Neutrophil (primary cell): ENCODE results near the gene RNF32.

Experiments
- H3K27ac ChIP-seq: fragments of 200-600 bp; sonication (generic); 2 replicates; pipeline ENCODE4 v1.5.1; 2016; ENCODE audit warnings: mild to moderate bottlenecking, moderate library complexity
- H3K27me3 ChIP-seq: fragments of 200-600 bp; sonication (generic); 2 replicates; pipeline ENCODE4 v1.6.0; 2016; ENCODE audit warnings: mild to moderate bottlenecking
- H3K36me3 ChIP-seq: fragments of 200-600 bp; sonication (generic); 2 replicates; pipeline ENCODE4 v1.5.1; 2017
- H3K4me1 ChIP-seq, 2 experiments: fragments of 200-600 bp in 1 of 2; sonication (generic) in 1 of 2; 1 replicate in 1 of 2; 2 replicates in 1 of 2; pipeline versions ENCODE4 v1.5.1 to v1.6.1; 2013 to 2016; ENCODE audit warnings: low read depth in 1 of 2, low read length in 1 of 2, mild to moderate bottlenecking in 1 of 2, moderate library complexity in 1 of 2; ENCODE audit not compliant: control insufficient read depth in 1 of 2, insufficient read depth in 1 of 2
- H3K4me3 ChIP-seq, 2 experiments: fragments of 200-600 bp in 1 of 2; sonication (generic) in 1 of 2; 1 replicate in 1 of 2; 2 replicates in 1 of 2; pipeline ENCODE4 v1.5.1; 2013 to 2016; ENCODE audit warnings: low read depth in 1 of 2, low read length in 1 of 2, mild to moderate bottlenecking in 1 of 2, moderate library complexity in 1 of 2
- H3K9me3 ChIP-seq: fragments of 200-600 bp; sonication (generic); 2 replicates; pipeline ENCODE4 v1.5.1; 2016
- CTCF ChIP-seq: fragments of 200-600 bp; sonication (generic); IDR thresholded peaks from 2 replicates; pipeline ENCODE4 v1.5.1; 2016; ENCODE audit warnings: antibody characterized with exemption

RNF32 gene

GRCh38 chr7:156606691-156607331 is 33.8 kb upstream of the RNF32 start:
- no peaks in the 10 kb centered on the region for H3K9me3 ChIP-seq
- TF ChIP-seq CTCF: no peak
- H3K27ac ChIP-seq: no peak overlapping the region
- no peaks in the 10 kb centered on the region for H3K4me1 ChIP-seq
- H3K4me3 ChIP-seq: no peak overlapping the region
- no peaks in the 10 kb centered on the region for H3K36me3 ChIP-seq
- peaks cover 72% of the 10 kb centered on the region for H3K27me3 ChIP-seq

GRCh38 chr7:156607332-156608172 is 33.0 kb upstream of the RNF32 start:
- Histone ChIP-seq H3K4me3 (no peak overlapping the region), H3K27ac (no peak overlapping the region), H3K27me3 (peaks cover 78% of the 10 kb centered on the region), H3K4me1 (no peaks in the 10 kb centered on the region), H3K36me3 (no peaks in the 10 kb centered on the region), H3K9me3 (no peaks in the 10 kb centered on the region)
- TF ChIP-seq CTCF: no peak

DNA sequence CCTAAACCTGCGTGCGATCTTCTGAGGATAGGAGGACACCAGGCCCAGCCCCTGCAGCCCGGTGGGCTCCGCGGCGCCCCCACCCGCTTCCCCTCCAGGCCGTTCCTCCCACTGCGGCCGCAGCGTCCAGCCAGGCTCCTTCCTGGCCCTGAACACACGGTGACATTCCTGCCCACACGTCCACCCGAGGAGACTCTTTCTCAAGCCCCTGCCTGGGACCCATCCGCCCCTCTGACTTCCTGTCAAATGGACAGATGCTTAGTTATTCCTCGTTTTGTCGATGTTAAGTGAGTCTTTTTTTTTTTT is 32.4 kb upstream of the RNF32 start:
- H3K9me3 ChIP-seq: no peaks in the 10 kb centered on the region
- TF ChIP-seq CTCF: no peak
- no peaks in the 10 kb centered on the region for H3K4me1 ChIP-seq
- no peak overlapping the region for H3K4me3 ChIP-seq
- H3K27ac ChIP-seq: no peak overlapping the region
- H3K27me3 ChIP-seq: peaks cover 84% of the 10 kb centered on the region
- no peaks in the 10 kb centered on the region for H3K36me3 ChIP-seq

GRCh38 chr7:156609010-156609877 is 31.3 kb upstream of the RNF32 start:
- H3K4me1 ChIP-seq: no peaks in the 10 kb centered on the region
- H3K4me3 ChIP-seq: no peak overlapping the region
- no peak for TF ChIP-seq CTCF
- H3K27me3 ChIP-seq: peaks cover 95% of the 10 kb centered on the region
- H3K36me3 ChIP-seq: no peaks in the 10 kb centered on the region
- H3K9me3 ChIP-seq: no peaks in the 10 kb centered on the region
- H3K27ac ChIP-seq: no peak overlapping the region

DNA sequence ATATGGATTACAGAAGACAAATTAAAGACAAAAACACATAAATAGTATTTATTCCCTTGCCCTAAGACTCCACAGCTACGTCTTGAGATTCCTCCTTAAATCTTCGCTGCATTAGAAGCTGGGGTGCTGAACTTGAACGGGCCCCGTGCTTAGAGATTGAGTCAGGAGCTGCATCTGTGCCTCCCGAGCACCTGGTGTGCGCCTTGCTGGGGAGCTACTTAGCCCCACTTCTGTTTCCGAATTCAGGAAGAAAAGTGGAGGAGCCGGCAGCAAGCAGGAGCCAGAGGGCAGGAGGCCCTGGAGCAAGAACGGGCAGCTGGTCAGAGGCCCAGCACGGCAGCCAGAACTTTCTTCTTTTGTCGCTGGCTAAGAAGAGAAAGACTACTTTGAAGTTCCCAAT is 30.4 kb upstream of the RNF32 start:
- Histone ChIP-seq H3K27me3 (peaks cover 99% of the 10 kb centered on the region), H3K4me1 (no peaks in the 10 kb centered on the region), H3K4me3 (no peak overlapping the region), H3K9me3 (no peaks in the 10 kb centered on the region), H3K36me3 (no peaks in the 10 kb centered on the region), H3K27ac (no peak overlapping the region)
- no peak for TF ChIP-seq CTCF
